HUES6 (cell line): ENCODE measurements around the gene BTN2A1.
"Not testable (repeated sequence)": the region's sequence is repeated elsewhere in the genome, so short reads cannot be mapped to it uniquely, and the experiment has no call there.

ENCODE experiments used
- H3K27ac ChIP-seq: 2 replicates; pipeline ENCODE4 v1.7.0; 2013; ENCODE audit warnings: low read depth, mild to moderate bottlenecking, low read length, inconsistent platforms
- H3K27me3 ChIP-seq: 2 replicates; pipeline ENCODE4 v1.6.1; 2013; ENCODE audit warnings: low read length; ENCODE audit not compliant: control insufficient read depth, insufficient read depth
- H3K36me3 ChIP-seq: 2 replicates; pipeline ENCODE4 v1.6.1; 2013; ENCODE audit warnings: low read length; ENCODE audit not compliant: control insufficient read depth, insufficient read depth
- H3K4me1 ChIP-seq: 2 replicates; pipeline ENCODE4 v1.6.1; 2013; ENCODE audit warnings: low read length; ENCODE audit not compliant: control insufficient read depth, insufficient read depth
- H3K4me3 ChIP-seq: 2 replicates; pipeline ENCODE4 v1.5.1; 2013; ENCODE audit warnings: low read depth, low read length
- H3K9ac ChIP-seq: one replicate; pipeline ENCODE4 v1.6.1; 2013; ENCODE audit warnings: mild to moderate bottlenecking, low read length
- H3K9me3 ChIP-seq: 2 replicates; pipeline ENCODE4 v1.6.1; 2013; ENCODE audit warnings: low read depth, low read length; ENCODE audit not compliant: control insufficient read depth, insufficient read depth

The BTN2A1 gene

DNA sequence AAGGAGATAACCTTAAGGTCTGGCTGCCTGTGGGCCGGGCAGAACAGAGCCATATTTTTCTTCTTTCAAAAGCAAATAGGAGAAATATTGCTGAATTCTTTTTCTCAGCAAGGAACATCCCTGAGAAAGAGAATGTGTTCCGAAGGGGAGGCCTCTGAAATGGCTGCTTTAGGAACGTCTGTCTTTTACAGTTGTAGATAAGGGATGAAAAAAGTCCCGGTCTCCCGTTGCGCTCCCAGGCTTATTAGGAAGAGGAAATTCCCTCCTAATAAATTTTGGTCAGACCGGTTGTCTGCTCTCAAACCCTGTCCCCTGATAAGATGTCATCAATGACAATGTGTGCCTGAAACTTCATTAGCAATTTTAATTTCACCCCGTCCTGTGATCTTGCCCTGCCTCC, 24.1 kb upstream of the BTN2A1 start:
- H3K27me3 ChIP-seq, H3K9ac ChIP-seq, H3K27ac ChIP-seq, H3K4me1 ChIP-seq, H3K4me3 ChIP-seq: not testable (repeated sequence)
- H3K9me3 ChIP-seq = peaks cover 26% of the 10 kb centered on the region
- H3K36me3 ChIP-seq = peaks cover 36% of the 10 kb centered on the region

DNA sequence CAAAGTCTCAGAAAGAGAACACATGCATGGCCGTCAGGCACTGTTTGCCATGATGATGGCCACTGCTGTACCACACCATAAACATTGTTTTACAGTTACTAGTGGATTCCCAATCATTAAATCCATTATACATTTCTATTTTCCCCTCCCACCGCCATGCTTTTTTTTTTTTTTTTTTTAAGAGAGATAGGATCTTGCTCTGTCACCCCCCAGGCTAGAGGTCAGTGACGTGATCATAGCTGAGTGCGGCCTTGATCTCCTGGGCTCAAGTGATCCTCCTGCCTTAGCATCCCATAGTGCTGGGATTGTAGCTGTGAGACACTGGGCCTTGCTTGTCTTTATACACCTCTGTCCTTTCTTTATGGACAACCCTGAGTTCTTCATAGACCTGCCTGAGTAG, 21.7 kb upstream of the BTN2A1 start:
- H3K4me1 ChIP-seq = no peaks in the 10 kb centered on the region
- H3K27ac ChIP-seq = no peak overlapping the region
- peaks cover 18% of the 10 kb centered on the region for H3K36me3 ChIP-seq
- no peak overlapping the region for H3K4me3 ChIP-seq
- no peaks in the 10 kb centered on the region for H3K27me3 ChIP-seq
- H3K9me3 ChIP-seq = peaks cover 26% of the 10 kb centered on the region
- no peak overlapping the region for H3K9ac ChIP-seq

- H3K9ac ChIP-seq = no peak overlapping the region
- H3K4me1 ChIP-seq = no peaks in the 10 kb centered on the region
- H3K9me3 ChIP-seq = peaks cover 20% of the 10 kb centered on the region
- H3K4me3 ChIP-seq = no peak overlapping the region
- H3K27ac ChIP-seq = no peak overlapping the region
- H3K36me3 ChIP-seq = peaks cover 3% of the 10 kb centered on the region; the same call in 1 of the 2 replicates
- H3K27me3 ChIP-seq = no peaks in the 10 kb centered on the region
Observed at GRCh38 chr6:26437550-26437949, 20.2 kb upstream of the BTN2A1 start.

DNA sequence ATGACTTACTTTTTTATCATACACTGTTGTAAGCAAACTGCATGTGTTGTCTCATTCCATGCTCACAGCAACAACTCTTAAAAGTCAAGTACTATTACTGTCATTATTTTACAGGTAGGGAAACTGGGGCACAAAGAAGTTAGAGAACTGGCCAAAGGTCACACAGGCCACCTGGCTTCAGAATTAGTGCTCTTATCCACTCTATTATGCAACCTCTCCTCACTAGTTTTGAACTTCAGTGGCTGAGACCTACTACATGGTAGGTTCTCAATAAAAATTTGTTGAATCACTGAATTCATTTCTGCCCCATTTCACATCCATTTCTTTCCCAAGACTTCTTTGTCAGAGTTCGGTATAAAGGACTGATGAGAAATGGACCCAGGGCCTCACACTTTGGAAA, 19.8 kb upstream of the BTN2A1 start:
- Histone ChIP-seq H3K27ac (no peak overlapping the region), H3K4me3 (no peak overlapping the region), H3K27me3 (no peaks in the 10 kb centered on the region), H3K9ac (no peak overlapping the region), H3K9me3 (peaks cover 15% of the 10 kb centered on the region), H3K36me3 (no peaks in the 10 kb centered on the region), H3K4me1 (no peaks in the 10 kb centered on the region)

GRCh38 chr6:26439151-26440125, 18.3 kb upstream of the BTN2A1 start:
- H3K9ac ChIP-seq = no peak overlapping the region
- no peak overlapping the region for H3K27ac ChIP-seq
- no peak overlapping the region for H3K4me3 ChIP-seq
- H3K27me3 ChIP-seq = no peaks in the 10 kb centered on the region
- H3K4me1 ChIP-seq = no peaks in the 10 kb centered on the region
- H3K36me3 ChIP-seq = no peaks in the 10 kb centered on the region
- peaks cover 9% of the 10 kb centered on the region for H3K9me3 ChIP-seq

DNA sequence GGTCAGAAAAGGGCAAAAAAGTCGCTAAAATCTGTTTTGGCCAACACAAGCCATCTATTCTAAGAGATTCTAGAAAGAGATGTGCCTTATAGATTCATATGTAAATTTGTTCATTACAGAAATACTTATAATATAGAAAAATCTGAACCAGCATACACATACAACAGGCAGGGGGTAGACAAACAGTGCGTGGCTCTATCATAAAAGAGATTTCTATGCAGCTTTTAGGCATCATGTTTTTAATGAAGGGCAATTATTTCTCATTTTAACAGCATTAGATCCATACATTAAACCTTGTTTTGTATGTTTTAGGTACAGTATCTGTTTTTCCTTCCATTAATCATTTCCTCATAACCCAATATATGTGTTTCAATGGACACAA, 16.8 kb upstream of the BTN2A1 start:
- Histone ChIP-seq H3K36me3 (no peaks in the 10 kb centered on the region), H3K9me3 (no peaks in the 10 kb centered on the region), H3K4me3 (no peak overlapping the region), H3K4me1 (no peaks in the 10 kb centered on the region), H3K9ac (no peak overlapping the region), H3K27ac (no peak overlapping the region), H3K27me3 (no peaks in the 10 kb centered on the region)

DNA sequence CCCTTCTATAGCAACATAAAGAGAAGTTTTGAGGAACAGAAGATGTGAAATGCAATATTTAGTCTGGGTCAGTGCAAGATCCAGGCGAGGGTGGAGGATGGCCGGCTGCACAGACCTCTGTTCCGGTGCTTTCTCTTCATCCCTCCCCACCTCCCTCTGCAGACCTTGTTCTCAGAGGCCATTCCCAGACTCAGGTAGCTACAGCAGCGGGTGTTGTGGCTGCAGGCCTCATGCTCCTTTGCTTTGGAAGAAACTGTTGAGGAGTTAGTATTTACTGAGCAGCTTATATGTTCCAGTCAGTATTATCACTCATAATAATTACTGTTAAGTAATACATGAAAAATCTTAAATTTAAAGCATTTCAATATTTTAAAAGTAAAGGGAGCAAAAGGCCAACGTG, 15.8 kb upstream of the BTN2A1 start:
- H3K27me3 ChIP-seq = no peaks in the 10 kb centered on the region
- no peak overlapping the region for H3K9ac ChIP-seq
- H3K36me3 ChIP-seq = no peaks in the 10 kb centered on the region
- H3K9me3 ChIP-seq = no peaks in the 10 kb centered on the region
- H3K4me1 ChIP-seq = no peaks in the 10 kb centered on the region
- H3K27ac ChIP-seq = no peak overlapping the region
- no peak overlapping the region for H3K4me3 ChIP-seq

GRCh38 chr6:26445934-26446667, 11.7 kb upstream of the BTN2A1 start:
- Histone ChIP-seq H3K4me1 (no peaks in the 10 kb centered on the region), H3K27me3 (no peaks in the 10 kb centered on the region), H3K9ac (no peak overlapping the region), H3K36me3 (no peaks in the 10 kb centered on the region), H3K27ac (no peak overlapping the region), H3K4me3 (no peak overlapping the region), H3K9me3 (no peaks in the 10 kb centered on the region)

GRCh38 chr6:26447257-26447656, 10.5 kb upstream of the BTN2A1 start:
- Histone ChIP-seq H3K27ac (no peak overlapping the region), H3K9ac (no peak overlapping the region), H3K36me3 (no peaks in the 10 kb centered on the region), H3K27me3 (no peaks in the 10 kb centered on the region), H3K4me1 (no peaks in the 10 kb centered on the region), H3K9me3 (no peaks in the 10 kb centered on the region), H3K4me3 (no peak overlapping the region)

DNA sequence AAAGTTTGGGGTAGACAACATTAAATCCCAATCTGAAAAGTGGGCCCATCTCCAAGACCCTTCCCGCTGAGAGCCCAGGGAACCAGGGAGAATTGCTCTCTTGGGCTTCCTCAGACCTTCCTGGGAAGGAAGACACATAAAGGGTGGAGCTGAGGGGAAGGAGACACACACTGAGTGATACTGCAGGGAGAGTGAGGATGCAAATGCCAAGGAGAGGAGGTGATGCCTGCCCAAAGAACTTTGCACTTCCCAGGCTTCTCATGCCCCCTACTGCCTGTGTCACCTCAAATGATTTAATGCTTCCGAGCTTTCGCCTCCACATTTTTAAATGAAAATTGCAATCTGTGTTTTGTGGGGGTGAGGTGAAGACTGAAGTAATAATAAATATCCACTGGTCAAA, 7.5 kb upstream of the BTN2A1 start:
- Histone ChIP-seq H3K4me3 (no peak overlapping the region), H3K27me3 (no peaks in the 10 kb centered on the region), H3K4me1 (no peaks in the 10 kb centered on the region), H3K9ac (no peak overlapping the region), H3K9me3 (no peaks in the 10 kb centered on the region), H3K27ac (no peak overlapping the region), H3K36me3 (no peaks in the 10 kb centered on the region)

DNA sequence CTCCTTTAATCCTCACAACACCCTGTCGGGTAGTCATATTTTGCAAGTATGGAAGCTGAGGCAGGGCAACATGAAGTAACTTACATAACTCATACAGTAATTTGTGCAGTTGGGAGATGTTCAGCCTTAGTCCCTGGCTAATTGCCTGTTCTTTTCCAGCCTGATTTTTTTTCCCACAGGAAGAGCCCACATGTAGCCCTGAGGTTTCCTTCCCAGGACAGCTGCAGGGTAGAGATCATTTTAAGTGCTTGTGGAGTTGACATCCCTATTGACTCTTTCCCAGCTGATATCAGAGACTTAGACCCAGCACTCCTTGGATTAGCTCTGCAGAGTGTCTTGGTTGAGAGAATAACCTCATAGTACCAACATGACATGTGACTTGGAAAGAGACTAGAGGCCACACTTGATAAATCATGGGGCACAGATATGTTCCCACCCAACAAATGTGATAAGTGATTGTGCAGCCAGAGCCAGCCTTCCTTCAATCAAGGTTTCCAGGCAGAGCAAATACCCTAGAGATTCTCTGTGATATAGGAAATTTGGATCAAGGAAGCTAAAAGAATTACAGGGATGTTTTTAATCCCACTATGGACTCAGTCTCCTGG, 5.0 kb upstream of the BTN2A1 start:
- H3K9me3 ChIP-seq = no peaks in the 10 kb centered on the region
- no peak overlapping the region for H3K27ac ChIP-seq
- no peak overlapping the region for H3K4me3 ChIP-seq
- H3K27me3 ChIP-seq = no peaks in the 10 kb centered on the region
- H3K4me1 ChIP-seq = peaks cover 5% of the 10 kb centered on the region
- H3K9ac ChIP-seq = no peak overlapping the region
- H3K36me3 ChIP-seq = no peaks in the 10 kb centered on the region
